ENCODE results near the gene MOSPD3.

MOSPD3 gene

GRCh38 chr7:100595188-100595587 lies 17.2 kb upstream of the MOSPD3 start:
- no peak for DNase-seq

DNA sequence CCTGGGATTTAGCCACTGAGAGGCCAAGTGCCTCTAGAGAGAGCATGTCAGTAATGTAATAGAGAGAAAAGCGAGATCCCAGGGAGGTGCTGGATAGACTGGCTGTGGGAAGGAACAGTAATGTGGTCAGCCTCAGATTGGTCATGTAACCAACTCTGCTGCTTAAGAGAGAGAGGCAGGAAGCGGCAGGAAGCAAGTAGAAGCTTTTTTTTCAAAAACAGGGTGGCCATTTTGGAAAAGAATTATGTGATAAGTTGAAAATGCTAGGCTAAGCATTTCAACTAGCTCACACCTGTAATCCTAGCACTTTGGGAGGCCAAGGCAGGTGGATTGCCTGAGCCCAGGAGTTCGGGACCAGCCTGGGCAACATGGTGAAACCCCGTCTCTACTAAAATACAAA lies 13.9 kb upstream of the MOSPD3 start:
- no peak for DNase-seq

DNA sequence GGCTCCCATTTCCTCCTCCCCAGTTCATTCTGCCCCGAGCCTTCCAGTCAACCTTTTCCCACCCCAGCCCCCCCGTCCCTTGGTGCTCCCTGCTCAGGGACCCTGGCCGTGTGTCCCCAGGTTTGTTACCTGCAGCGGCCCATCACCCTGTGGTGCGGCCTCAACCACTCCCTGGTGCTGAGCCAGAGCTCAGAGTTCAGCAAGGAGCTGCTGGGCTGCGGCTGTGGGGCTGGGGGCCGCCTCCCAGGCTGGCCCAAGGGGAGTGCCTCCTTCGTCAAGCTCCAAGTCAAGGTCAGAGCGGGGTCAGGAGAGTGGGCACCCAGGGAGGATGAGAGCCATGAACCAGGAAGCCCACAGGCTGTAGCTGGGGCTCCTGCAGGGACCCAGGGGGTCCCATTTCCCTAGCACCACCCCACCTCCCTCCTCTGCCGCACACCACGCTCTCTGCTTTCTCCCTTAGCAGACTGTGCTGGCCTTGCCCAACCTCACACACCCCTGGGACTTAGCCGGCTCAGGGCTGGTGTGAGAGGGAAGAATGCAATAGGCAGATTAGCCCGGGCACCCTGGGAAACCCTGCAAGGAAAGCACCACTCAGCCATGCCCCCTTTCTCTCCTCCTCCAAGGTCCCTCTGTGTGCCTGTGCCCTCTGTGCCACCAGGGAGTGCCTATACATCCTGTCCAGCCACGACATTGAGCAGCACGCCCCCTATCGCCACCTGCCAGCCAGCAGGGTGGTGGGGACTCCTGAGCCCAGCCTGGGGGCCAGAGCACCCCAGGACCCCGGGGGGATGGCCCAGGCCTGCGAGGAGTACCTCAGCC lies 12.2 kb upstream of the MOSPD3 start:
- no peak for DNase-seq

DNA sequence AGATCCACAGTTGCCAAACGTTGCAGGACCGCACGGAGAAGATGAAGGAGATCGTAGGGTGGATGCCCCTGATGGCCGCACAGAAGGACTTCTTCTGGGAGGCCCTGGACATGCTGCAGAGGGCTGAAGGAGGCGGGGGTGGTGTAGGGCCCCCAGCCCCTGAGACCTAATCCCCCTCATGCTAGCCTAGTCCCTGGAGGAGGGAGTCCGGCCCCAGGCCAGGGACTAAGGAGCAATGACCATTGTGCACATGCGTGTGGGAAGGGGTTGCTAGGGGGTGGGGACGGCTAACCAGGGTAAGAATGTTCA lies 11.7 kb upstream of the MOSPD3 start:
- DNase-seq, result no peak

DNA sequence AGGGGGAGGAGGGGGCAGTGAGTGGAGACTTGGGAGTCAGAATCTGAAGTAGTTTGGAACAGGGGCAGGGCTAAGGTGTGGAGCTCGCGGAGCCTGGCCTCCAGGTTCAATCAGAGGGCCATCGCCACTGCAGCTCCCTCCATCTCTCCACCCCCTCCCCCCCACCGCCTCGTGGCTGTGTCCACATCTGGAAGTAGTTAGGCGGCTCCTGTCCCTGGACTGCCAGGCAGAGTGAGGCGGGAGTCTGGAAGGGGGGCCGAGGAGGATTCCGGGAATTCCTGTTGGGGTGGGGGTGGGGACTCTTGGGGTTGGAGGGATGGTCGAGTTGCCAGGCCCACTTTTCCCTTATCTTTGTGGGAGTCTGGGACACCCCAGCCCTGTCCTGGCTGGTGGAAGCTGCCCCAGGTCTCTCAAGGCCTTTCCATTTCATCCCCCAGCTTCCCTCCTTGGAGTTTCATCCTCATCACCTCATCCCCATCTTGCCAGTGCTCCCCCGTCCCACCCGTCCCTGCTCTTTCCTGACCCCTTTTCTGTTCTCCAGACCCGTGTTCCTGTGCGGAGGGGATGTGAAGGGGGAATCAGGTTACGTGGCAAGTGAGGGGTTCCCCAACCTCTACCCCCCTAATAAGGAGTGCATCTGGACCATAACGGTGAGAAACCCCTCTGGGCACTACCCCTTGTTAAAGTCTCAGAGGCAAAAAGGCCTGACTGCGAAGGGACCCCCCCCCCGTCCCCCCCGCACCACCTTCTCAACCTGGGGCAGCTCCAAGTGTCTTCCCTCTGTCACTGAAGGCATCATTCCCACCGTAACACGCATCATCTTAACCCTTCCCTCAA lies 9.2 kb upstream of the MOSPD3 start:
- DNase-seq, result no peak

DNA sequence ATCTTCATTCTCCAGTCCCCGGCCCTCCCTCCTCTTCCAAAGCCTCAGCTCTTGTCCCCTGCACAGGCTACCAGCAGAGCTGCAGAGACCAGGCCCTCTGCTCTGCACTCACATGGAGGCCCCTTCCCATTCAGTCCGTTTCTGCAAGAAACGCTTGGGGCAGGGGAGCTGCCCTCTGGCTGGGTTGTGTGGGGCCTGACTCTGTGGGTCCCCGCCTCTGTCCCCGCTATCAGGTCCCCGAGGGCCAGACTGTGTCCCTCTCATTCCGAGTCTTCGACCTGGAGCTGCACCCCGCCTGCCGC lies 8.7 kb upstream of the MOSPD3 start:
- no peak for DNase-seq

DNA sequence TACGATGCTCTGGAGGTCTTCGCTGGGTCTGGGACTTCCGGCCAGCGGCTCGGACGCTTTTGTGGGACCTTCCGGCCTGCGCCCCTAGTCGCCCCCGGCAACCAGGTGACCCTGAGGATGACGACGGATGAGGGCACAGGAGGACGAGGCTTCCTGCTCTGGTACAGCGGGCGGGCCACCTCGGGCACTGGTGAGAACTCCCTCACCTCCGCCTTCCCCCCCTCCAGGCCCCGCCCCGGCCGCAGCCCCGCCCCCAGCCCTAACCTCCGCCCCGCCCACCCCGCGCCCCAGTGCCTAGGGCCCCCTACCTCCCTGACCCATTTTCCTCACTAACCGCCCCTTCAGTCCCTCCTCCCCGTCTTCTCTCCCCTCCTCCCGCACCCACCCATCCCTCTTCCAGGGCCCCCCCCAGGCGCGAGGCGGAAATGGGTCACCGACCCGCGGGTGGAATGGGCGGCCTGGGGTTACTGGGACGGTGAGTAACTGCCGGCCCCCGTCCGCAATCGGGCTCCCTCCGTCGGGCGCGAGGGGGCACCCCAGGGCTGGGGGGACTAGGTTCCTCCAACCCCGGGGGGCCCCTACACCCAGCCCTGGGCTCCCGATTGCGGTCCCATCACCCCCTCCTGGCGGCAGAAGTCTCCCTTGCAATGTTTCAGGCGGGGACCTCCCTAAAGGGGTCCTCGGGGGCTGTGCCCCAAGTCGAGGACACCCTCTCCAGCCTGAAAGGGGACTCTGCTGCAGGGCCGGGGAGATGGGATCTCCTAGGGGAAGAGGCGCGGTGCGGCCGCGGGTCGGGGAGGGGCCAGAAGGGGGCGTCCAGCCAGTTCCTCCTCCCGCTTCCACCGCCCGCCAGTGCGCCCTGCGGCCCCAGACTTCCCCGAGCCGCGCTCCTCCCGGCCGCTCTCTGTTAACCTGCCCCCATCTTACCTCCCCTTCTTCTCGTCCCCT lies 8.0 kb upstream of the MOSPD3 start:
- DNase-seq, result peak; percentile 57

DNA sequence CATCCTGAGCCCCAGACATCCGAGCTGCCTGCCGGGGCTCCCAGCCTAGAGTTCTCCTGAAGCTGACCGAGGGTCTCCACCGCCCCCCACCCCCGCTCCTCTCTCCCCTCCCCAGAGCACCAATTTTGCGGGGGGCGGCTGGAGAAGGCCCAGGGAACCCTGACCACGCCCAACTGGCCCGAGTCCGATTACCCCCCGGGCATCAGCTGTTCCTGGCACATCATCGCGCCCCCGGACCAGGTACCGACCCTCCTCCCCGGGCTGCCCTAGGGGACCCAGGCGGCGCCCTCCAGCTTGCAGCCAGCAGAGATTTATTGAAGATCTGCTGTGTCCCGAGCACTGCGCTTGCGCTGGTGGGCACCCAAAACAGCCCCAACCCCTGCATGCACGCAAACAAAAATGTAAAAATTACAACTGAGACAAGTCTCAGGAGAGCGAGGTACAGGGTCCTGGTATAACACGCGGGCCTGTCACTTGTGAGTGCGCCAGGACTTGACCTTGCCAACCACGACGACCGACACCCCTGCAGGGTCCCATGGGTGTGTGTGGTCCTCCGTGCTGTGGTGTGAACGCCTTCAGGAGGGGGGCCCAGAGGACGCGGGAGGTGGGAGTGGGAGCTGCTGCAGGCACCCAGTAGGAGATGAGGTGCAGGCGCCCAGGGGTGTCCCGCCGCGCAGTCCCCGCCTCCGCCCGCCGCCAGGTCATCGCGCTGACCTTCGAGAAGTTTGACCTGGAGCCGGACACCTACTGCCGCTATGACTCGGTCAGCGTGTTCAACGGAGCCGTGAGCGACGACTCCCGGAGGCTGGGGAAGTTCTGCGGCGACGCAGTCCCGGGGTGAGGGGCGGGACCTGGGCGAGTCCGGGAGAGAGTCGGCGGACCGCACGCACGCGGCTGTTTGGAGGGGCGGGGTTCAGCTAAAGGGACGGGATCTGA lies 7.1 kb upstream of the MOSPD3 start:
- DNase-seq, result no peak

DNA sequence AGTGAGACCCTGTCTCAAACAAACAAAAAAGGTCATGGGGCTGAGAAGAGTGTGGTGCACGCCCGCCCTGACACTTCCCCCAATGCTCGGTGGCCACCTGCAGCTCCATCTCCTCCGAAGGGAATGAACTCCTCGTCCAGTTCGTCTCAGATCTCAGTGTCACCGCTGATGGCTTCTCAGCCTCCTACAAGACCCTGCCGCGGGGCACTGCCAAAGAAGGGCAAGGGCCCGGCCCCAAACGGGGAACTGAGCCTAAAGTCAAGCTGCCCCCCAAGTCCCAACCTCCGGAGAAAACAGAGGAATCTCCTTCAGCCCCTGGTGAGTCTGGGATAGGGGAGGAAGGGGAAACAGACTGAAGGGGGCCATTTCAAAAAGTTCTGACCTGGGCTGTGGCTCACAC lies 6.0 kb upstream of the MOSPD3 start:
- DNase-seq, result no peak

GRCh38 chr7:100607111-100607510 lies 5.2 kb upstream of the MOSPD3 start:
- DNase-seq, result no peak

GRCh38 chr7:100609958-100610357 lies 2.4 kb upstream of the MOSPD3 start:
- DNase-seq, result no peak

GRCh38 chr7:100612730-100613390 lies 520 bp downstream of the MOSPD3 start:
- no peak for DNase-seq

- no peak for DNase-seq
These were observed 1.3 kb downstream of the MOSPD3 start for GRCh38 chr7:100613412-100614175.

DNA sequence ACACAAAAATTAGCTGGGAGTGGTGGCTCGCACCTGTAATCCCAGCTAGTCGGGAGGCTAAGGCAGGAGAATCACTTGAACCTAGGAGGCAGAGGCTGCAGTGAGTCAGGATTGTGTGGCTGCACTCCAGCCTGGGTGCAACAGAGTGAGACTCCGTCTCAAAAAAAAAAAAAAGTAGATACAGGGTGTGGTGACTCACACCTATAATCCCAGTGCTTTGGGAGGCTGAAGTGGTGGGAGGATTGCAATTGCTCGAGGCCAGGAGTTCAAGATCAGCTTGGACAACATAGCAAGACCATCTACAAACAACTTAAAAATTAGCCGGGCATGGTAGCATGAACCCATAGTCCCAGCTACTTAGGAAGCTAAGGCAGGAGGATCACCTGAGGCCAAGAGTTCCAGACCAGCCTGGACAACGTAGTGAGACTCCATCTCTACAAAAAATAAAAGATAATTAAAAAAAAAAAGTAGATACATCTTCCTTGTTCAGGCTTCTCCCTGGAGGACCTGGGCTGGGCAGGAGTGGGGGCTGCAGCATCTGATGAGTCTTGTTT lies 2.0 kb downstream of the MOSPD3 start:
- no peak for DNase-seq

DNA sequence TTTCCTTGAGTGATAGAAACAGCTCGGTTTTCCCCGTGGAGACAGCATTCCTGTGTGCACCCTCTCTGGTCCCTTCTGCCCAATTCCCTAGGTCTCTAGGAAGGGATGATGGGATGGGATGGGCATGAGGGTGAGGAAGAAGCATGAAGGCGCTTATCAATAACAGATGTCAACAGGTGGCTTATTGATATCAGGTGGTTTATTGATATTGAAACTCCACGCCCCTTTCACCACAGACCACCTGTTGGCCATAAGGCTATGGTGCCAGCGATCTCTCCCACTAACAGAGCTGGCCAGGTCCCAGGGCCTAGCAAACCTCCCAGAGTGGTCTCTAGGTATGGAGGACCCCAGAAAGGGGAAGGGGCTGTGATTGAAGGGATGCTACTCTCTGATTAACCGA lies 7.9 kb downstream of the MOSPD3 start:
- DNase-seq, result no peak

- no peak for DNase-seq
These were observed 8.5 kb downstream of the MOSPD3 start for GRCh38 chr7:100620804-100621203.

- DNase-seq, result no peak
These were observed 9.2 kb downstream of the MOSPD3 start for GRCh38 chr7:100621554-100621953.

GRCh38 chr7:100623951-100624824 lies 11.8 kb downstream of the MOSPD3 start:
- DNase-seq, result no peak

DNA sequence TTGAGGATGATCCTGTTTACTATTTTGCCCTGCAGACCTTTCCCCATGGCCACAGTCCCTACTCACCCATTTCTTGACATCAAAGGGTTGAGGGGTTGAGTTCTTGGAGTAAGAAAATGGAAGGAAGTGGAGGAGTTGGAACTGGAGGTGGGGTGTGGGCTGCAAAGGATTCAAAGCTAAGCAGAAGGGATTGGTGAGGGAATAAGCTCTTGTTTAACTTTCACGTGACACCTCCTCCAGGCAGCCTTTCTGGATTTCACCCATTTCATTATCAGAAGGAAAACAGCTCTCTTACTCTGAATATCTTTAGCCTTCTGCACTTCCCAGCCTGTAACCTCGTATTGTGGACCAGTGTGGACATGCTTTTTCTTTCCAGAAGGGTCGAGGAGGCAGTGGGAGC lies 13.7 kb downstream of the MOSPD3 start:
- no peak for DNase-seq
